SK-N-SH treated with all-trans-retinoic acid at 6 μM for 48 hours (cell line): Measurements from ENCODE around the gene MXRA8.

ENCODE experiments used
- ATAC-seq: fragments of 200-7000 bp; cut with Tn5 transposase; 3 replicates; pipeline ENCODE4 v1.9.1; 2020; ENCODE audit warnings: mild to moderate bottlenecking, moderate library complexity
- ARNTL ChIP-seq: fragments of 450-650 bp; formaldehyde crosslinking; IDR thresholded peaks from 2 replicates; pipeline ENCODE4 v1.5.0; 2020; ENCODE audit warnings: low read depth, mild to moderate bottlenecking, moderate library complexity, borderline replicate concordance
- BACH2 ChIP-seq: fragments of 250-450 bp; sonication (Bioruptor Pico); IDR thresholded peaks from 2 replicates; pipeline ENCODE4 v1.9.0; 2021; ENCODE audit warnings: mild to moderate bottlenecking, borderline replicate concordance
- CSDC2 ChIP-seq: fragments of 250-450 bp; sonication (Bioruptor Pico); IDR thresholded peaks from 2 replicates; pipeline ENCODE4 v1.5.0; 2020; ENCODE audit warnings: mild to moderate bottlenecking, moderate library complexity
- ESRRG ChIP-seq: fragments of 250-450 bp; sonication (Bioruptor Pico); IDR thresholded peaks from 2 replicates; pipeline ENCODE4 v1.6.1; 2021; ENCODE audit warnings: mild to moderate bottlenecking
- ISL1 ChIP-seq: fragments of 250-450 bp; sonication (Bioruptor Pico); IDR thresholded peaks from 2 replicates; pipeline ENCODE4 v2.1.2; 2022; ENCODE audit warnings: mild to moderate bottlenecking, moderate library complexity
- OSR1 ChIP-seq: fragments of 250-450 bp; sonication (Bioruptor Pico); IDR thresholded peaks from 2 replicates; pipeline ENCODE4 v1.8.0; 2022; ENCODE audit warnings: moderate library complexity, mild to moderate bottlenecking, inconsistent platforms
- PPARA ChIP-seq: fragments of 250-450 bp; sonication (Bioruptor Pico); IDR thresholded peaks from 2 replicates; pipeline ENCODE4 v1.5.0; 2020; ENCODE audit warnings: mild to moderate bottlenecking, borderline replicate concordance
- RARB ChIP-seq: fragments of 250-450 bp; sonication (Bioruptor Pico); IDR thresholded peaks from 2 replicates; pipeline ENCODE4 v1.8.0; 2021; ENCODE audit warnings: mild to moderate bottlenecking, moderate library complexity
- SNAI2 ChIP-seq: fragments of 250-450 bp; sonication (Bioruptor Pico); IDR thresholded peaks from 2 replicates; pipeline ENCODE4 v1.5.0; 2020; ENCODE audit warnings: mild to moderate bottlenecking, moderate library complexity
- TCF4 ChIP-seq: fragments of 250-450 bp; sonication (Bioruptor Pico); IDR thresholded peaks from 2 replicates; pipeline ENCODE4 v1.8.0; 2021; ENCODE audit warnings: mild to moderate bottlenecking, moderate library complexity, borderline replicate concordance
- TOX ChIP-seq: fragments of 250-450 bp; sonication (Bioruptor Pico); IDR thresholded peaks from 2 replicates; pipeline ENCODE4 v1.8.0; 2021; ENCODE audit warnings: mild to moderate bottlenecking, moderate library complexity, borderline replicate concordance
- ZFP3 ChIP-seq: fragments of 250-450 bp; sonication (Bioruptor Pico); IDR thresholded peaks from 2 replicates; pipeline ENCODE4 v1.5.0; 2020; ENCODE audit warnings: mild to moderate bottlenecking, moderate library complexity
- ZFP30 ChIP-seq: fragments of 450-650 bp; formaldehyde crosslinking; IDR thresholded peaks from 2 replicates; pipeline ENCODE4 v1.5.0; 2022; ENCODE audit warnings: mild to moderate bottlenecking, moderate library complexity
- ZNF565 ChIP-seq: fragments of 450-650 bp; formaldehyde crosslinking; conservative IDR thresholded peaks from 2 replicates; pipeline ENCODE4 v1.5.0; 2020; ENCODE audit warnings: low read depth, mild to moderate bottlenecking, moderate library complexity
- ZNF8 ChIP-seq: fragments of 450-650 bp; formaldehyde crosslinking; IDR thresholded peaks from 2 replicates; pipeline ENCODE4 v1.5.0; 2020; ENCODE audit warnings: mild to moderate bottlenecking, moderate library complexity
- TF ChIP-seq, protein P1 (sequence below): fragments of 250-450 bp; sonication (Bioruptor Pico); IDR thresholded peaks from 2 replicates; pipeline ENCODE4 v1.5.0; 2020; ENCODE audit warnings: mild to moderate bottlenecking, moderate library complexity
- TF ChIP-seq, protein P2 (sequence below): fragments of 250-450 bp; sonication (Bioruptor Pico); IDR thresholded peaks from 2 replicates; pipeline ENCODE4 v1.5.1; 2020; ENCODE audit warnings: low read depth, mild to moderate bottlenecking, moderate library complexity
- TF ChIP-seq, protein P3 (sequence below): fragments of 250-450 bp; sonication (Bioruptor Pico); IDR thresholded peaks from 2 replicates; pipeline ENCODE4 v1.8.0; 2021; ENCODE audit warnings: low read depth, mild to moderate bottlenecking, moderate library complexity, borderline replicate concordance
- TF ChIP-seq, protein P4 (sequence below): fragments of 250-450 bp; sonication (Bioruptor Pico); IDR thresholded peaks from 2 replicates; pipeline ENCODE4 v1.8.0; 2020; ENCODE audit warnings: mild to moderate bottlenecking, moderate library complexity, borderline replicate concordance

The MXRA8 gene

DNA sequence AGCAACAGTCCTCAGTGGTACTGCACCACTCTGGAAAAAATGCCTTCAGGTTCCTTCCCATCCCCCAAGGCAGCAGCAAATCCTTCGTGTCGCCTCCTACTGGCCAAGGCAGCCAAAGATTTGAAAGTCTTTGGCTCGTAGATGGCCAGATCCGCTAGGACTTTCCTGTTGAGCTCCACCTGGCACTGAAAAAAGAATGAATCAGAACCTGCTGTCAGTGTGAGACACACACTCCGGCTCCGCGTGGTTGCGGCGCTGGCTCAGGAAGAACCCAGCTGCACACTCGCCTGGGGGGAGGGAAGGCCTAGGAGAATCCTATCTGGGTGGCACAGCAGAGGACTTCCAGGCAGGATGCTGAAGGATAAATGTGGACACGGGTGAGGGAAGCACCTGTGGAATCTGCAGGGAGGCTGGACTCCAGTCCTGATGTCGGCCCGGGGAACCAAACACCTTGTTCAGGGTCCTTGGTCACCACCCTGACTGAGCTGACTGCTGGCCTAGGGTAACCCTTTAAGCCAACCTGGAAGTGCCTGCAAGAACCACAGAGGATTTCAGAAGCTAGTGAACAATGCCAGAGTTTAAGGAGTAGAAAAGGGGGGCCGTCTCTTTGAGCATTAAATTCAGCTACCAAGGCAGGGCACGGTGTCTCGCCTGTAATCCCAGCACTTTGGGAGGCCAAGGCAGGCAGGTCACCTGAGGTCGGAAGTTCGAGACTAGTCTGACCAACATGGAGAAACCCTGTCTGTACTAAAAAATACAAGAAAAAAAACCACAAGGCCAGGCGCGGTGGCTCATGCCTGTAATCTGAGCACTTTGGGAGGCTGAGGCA, 43.9 kb upstream of the MXRA8 start (continued):
- TF ChIP-seq OSR1 (CRISPR knock-in tag), result no peak
- TF ChIP-seq ARNTL (CRISPR knock-in tag), result no peak
- no peak for TF ChIP-seq TOX
- no peak for TF ChIP-seq ESRRG
- TF ChIP-seq, all 23 proteins: peak for 0

DNA sequence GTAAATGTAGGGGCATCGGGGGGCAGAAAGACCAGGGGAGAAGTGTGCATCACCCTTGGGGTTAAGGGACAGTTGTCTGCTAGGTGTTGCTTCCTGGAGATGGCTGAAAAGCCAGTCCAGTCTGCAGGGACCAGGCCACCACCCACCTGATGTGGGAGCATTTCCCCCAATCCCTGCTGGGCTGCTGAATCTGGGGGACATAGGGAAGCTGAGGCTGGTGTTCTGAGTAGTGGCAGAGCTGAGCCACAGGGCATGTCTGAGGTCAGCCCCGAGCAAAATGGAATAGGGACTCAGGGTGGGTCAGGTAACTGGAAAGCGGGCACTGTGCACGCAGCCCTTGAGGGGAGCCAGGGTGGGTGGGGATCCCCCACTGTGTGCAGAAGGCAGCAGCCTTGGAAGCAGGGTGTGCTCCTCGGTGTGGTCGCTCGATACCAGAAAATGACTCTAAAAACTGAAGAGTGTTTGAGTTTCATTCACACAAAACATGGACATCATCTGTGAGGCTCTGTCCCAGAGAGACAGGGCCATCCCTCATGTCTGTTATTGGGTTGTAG, 43.2 kb upstream of the MXRA8 start:
- ATAC-seq, result no peak
- no peak for TF ChIP-seq ZNF565
- TF ChIP-seq PPARA (CRISPR knock-in tag), result no peak
- no peak for TF ChIP-seq BACH2 (CRISPR knock-in tag)
- TF ChIP-seq ZFP30, result no peak
- TF ChIP-seq, protein P1, sequence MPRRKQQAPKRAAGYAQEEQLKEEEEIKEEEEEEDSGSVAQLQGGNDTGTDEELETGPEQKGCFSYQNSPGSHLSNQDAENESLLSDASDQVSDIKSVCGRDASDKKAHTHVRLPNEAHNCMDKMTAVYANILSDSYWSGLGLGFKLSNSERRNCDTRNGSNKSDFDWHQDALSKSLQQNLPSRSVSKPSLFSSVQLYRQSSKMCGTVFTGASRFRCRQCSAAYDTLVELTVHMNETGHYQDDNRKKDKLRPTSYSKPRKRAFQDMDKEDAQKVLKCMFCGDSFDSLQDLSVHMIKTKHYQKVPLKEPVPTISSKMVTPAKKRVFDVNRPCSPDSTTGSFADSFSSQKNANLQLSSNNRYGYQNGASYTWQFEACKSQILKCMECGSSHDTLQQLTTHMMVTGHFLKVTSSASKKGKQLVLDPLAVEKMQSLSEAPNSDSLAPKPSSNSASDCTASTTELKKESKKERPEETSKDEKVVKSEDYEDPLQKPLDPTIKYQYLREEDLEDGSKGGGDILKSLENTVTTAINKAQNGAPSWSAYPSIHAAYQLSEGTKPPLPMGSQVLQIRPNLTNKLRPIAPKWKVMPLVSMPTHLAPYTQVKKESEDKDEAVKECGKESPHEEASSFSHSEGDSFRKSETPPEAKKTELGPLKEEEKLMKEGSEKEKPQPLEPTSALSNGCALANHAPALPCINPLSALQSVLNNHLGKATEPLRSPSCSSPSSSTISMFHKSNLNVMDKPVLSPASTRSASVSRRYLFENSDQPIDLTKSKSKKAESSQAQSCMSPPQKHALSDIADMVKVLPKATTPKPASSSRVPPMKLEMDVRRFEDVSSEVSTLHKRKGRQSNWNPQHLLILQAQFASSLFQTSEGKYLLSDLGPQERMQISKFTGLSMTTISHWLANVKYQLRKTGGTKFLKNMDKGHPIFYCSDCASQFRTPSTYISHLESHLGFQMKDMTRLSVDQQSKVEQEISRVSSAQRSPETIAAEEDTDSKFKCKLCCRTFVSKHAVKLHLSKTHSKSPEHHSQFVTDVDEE (CRISPR knock-in tag), result no peak
- no peak for TF ChIP-seq ESRRG
- no peak for TF ChIP-seq OSR1 (CRISPR knock-in tag)
- TF ChIP-seq TCF4 (CRISPR knock-in tag), result no peak
- TF ChIP-seq, protein P2, sequence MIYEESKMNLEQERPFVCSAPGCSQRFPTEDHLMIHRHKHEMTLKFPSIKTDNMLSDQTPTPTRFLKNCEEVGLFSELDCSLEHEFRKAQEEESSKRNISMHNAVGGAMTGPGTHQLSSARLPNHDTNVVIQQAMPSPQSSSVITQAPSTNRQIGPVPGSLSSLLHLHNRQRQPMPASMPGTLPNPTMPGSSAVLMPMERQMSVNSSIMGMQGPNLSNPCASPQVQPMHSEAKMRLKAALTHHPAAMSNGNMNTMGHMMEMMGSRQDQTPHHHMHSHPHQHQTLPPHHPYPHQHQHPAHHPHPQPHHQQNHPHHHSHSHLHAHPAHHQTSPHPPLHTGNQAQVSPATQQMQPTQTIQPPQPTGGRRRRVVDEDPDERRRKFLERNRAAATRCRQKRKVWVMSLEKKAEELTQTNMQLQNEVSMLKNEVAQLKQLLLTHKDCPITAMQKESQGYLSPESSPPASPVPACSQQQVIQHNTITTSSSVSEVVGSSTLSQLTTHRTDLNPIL (CRISPR knock-in tag), result no peak

DNA sequence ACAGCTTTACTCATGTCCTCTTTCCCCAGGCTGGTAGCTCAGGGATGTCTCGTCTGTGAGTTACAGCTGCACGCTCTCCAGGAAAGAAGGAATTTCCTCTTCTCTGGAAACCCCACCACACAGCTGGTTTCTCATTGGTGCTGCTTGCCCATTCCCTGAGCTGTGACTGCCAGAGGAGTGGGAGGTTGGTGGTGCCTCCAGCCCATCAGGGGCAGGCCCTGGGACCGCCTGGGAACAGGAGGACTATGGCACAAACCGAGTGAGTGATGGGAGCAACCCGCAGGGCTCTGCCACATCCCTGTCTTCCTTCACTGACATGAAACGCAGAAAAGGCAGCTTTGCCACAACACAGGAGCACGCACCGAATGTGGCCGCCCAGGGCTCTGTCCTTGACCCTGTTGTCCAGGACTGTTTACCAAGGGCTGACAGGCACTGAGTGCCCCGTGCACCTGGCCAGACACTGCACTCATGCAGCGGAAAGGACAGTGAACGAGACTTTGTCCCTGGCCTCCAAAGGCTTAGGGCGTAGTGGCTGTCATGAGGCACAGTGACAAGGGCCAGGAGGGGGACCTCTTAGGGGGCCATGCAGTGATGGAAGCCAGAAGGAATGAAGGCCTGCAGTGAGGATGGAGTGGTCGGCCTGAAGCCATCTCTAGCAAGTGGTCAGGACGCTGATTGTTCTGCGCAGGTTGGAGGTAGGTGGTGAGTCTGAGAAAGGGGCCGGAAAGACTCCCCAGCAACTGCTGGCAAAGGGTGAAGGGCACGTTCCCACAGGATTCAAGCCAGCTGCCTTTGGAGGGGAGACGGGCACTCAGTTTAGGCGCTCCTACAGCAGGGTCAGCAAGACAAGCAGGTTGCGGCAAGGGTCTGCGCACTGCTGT, 42.5 kb upstream of the MXRA8 start:
- TF ChIP-seq CSDC2 (CRISPR knock-in tag), result no peak
- TF ChIP-seq BACH2 (CRISPR knock-in tag), result no peak
- no peak for TF ChIP-seq PPARA (CRISPR knock-in tag)
- TF ChIP-seq TCF4 (CRISPR knock-in tag), result no peak
- no peak for TF ChIP-seq ZNF8 (CRISPR knock-in tag)
- no peak for TF ChIP-seq TOX
- no peak for TF ChIP-seq SNAI2
- TF ChIP-seq, protein P3, sequence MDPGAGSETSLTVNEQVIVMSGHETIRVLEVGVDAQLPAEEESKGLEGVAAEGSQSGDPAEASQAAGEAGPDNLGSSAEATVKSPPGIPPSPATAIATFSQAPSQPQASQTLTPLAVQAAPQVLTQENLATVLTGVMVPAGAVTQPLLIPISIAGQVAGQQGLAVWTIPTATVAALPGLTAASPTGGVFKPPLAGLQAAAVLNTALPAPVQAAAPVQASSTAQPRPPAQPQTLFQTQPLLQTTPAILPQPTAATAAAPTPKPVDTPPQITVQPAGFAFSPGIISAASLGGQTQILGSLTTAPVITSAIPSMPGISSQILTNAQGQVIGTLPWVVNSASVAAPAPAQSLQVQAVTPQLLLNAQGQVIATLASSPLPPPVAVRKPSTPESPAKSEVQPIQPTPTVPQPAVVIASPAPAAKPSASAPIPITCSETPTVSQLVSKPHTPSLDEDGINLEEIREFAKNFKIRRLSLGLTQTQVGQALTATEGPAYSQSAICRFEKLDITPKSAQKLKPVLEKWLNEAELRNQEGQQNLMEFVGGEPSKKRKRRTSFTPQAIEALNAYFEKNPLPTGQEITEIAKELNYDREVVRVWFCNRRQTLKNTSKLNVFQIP (CRISPR knock-in tag), result no peak
- no peak for TF ChIP-seq ISL1 (CRISPR knock-in tag)
- TF ChIP-seq ZNF565, result no peak
- TF ChIP-seq OSR1 (CRISPR knock-in tag), result no peak
- TF ChIP-seq, protein P4, sequence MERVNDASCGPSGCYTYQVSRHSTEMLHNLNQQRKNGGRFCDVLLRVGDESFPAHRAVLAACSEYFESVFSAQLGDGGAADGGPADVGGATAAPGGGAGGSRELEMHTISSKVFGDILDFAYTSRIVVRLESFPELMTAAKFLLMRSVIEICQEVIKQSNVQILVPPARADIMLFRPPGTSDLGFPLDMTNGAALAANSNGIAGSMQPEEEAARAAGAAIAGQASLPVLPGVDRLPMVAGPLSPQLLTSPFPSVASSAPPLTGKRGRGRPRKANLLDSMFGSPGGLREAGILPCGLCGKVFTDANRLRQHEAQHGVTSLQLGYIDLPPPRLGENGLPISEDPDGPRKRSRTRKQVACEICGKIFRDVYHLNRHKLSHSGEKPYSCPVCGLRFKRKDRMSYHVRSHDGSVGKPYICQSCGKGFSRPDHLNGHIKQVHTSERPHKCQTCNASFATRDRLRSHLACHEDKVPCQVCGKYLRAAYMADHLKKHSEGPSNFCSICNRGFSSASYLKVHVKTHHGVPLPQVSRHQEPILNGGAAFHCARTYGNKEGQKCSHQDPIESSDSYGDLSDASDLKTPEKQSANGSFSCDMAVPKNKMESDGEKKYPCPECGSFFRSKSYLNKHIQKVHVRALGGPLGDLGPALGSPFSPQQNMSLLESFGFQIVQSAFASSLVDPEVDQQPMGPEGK, result no peak
- no peak for TF ChIP-seq ARNTL (CRISPR knock-in tag)
- no peak for TF ChIP-seq ZFP3 (CRISPR knock-in tag)
- no peak for TF ChIP-seq RARB (CRISPR knock-in tag)
- no peak for ATAC-seq
